Keratinocyte (primary cell): ENCODE results near the gene CMSS1. TPM values are rescaled to one million over a fixed set of nuclear protein-coding genes. Genes with fewer than 3 reads are reported as not detected.

ENCODE experiments used
- DNase-seq: peaks from one replicate; pipeline ENCODE4 v3.0.0-alpha.2; 2011; ENCODE audit warnings: low read depth, missing footprints, low spot score
- FAIRE-seq: peaks from 2 replicates; lab custom pipeline; 2011; peaks lifted over from hg19 to GRCh38; lab: Jason Lieb, UNC
- H2AFZ ChIP-seq: 2 replicates; pipeline ENCODE4 v1.6.0; 2012; ENCODE audit warnings: low read length, control low read depth, inconsistent platforms; ENCODE audit not compliant: control insufficient read depth
- H3K27ac ChIP-seq: 2 replicates; pipeline ENCODE4 v1.5.1; 2011; ENCODE audit warnings: low read length; ENCODE audit not compliant: control insufficient read depth, insufficient read depth
- H3K27me3 ChIP-seq: 3 replicates; pipeline ENCODE4 v1.6.0; 2011; ENCODE audit warnings: low read length; ENCODE audit not compliant: control insufficient read depth, insufficient read depth; ENCODE audit errors: extremely low read depth
- H3K36me3 ChIP-seq, 2 experiments: 2 replicates in 1 of 2; 3 replicates in 1 of 2; pipeline ENCODE4 v1.5.1; 2011; ENCODE audit warnings: low read length in 2 of 2, mild to moderate bottlenecking in 1 of 2; ENCODE audit not compliant: control insufficient read depth in 2 of 2, insufficient read depth in 2 of 2; ENCODE audit errors: extremely low read depth in 1 of 2
- H3K4me1 ChIP-seq: 3 replicates; pipeline ENCODE4 v1.5.1; 2011; ENCODE audit warnings: low read length; ENCODE audit not compliant: control insufficient read depth, insufficient read depth; ENCODE audit errors: extremely low read depth
- H3K4me2 ChIP-seq: 3 replicates; pipeline ENCODE4 v1.6.0; 2011; ENCODE audit warnings: low read depth, low read length; ENCODE audit not compliant: control insufficient read depth, insufficient read depth; ENCODE audit errors: extremely low read depth
- H3K4me3 ChIP-seq, 3 experiments: fragments of 200-600 bp in 1 of 3; sonication (generic) in 1 of 3; 2 replicates in 2 of 3; 3 replicates in 1 of 3; pipeline ENCODE4 v1.5.1; 2011 to 2016; ENCODE audit warnings: low read length in 3 of 3, mild to moderate bottlenecking in 3 of 3, control low read depth in 2 of 3, inconsistent platforms in 1 of 3, low read depth in 1 of 3, mixed read lengths in 1 of 3, mixed run types in 1 of 3, moderate library complexity in 1 of 3; ENCODE audit not compliant: control insufficient read depth in 2 of 3, insufficient read depth in 2 of 3; ENCODE audit errors: extremely low read depth in 1 of 3
- H3K79me2 ChIP-seq: 2 replicates; pipeline ENCODE4 v1.6.0; 2012; ENCODE audit warnings: low read length; ENCODE audit not compliant: control insufficient read depth, insufficient read depth
- H3K9ac ChIP-seq: 3 replicates; pipeline ENCODE4 v1.6.0; 2011; ENCODE audit warnings: low read length; ENCODE audit not compliant: control insufficient read depth, insufficient read depth; ENCODE audit errors: extremely low read depth
- H3K9me1 ChIP-seq: 3 replicates; pipeline ENCODE4 v1.6.0; 2011; ENCODE audit warnings: low read length; ENCODE audit not compliant: control insufficient read depth, insufficient read depth; ENCODE audit errors: extremely low read depth
- H3K9me3 ChIP-seq: 2 replicates; pipeline ENCODE4 v1.5.1; 2012; ENCODE audit warnings: low read depth, low read length; ENCODE audit not compliant: control insufficient read depth
- H4K20me1 ChIP-seq: 3 replicates; pipeline ENCODE4 v1.6.0; 2011; ENCODE audit warnings: low read length; ENCODE audit not compliant: control insufficient read depth, insufficient read depth; ENCODE audit errors: extremely low read depth
- EZH2 ChIP-seq: IDR thresholded peaks from one replicate; pipeline ENCODE4 v1.6.1; 2012; ENCODE audit warnings: inconsistent platforms, mild to moderate bottlenecking, low read length, moderate library complexity
- dilution Hi-C: fragments of 300-500 bp; cut with MboI; formaldehyde crosslinking; loops from one replicate; pipeline ENCODE4 v1.7.0; 2020; ENCODE audit warnings: low sequenced_read_pairs; ENCODE audit not compliant: extremely low pct_ligation_motif_present
- polyA plus RNA-seq, 5 experiments: library from polyadenylated mRNA; depleted of rRNA in 3 of 5; stranded (reverse) in 3 of 5; stranded (forward) in 1 of 5; unstranded in 1 of 5; fragments of >200 nt; gene quantifications; 1 replicate in 1 of 5; 2 replicates in 3 of 5; 3 replicates in 1 of 5; pipeline versions ENCODE4 v1.2.1 to v1.2.3, GENCODE V29; 2011 to 2012; ENCODE audit warnings: missing spikeins in 2 of 5, low read depth in 1 of 5, low replicate concordance in 1 of 5
- TF ChIP-seq, protein P1 (sequence below), 3 experiments: IDR thresholded peaks in 1 of 3; conservative IDR thresholded peaks in 1 of 3; optimal IDR thresholded peaks in 1 of 3; 2 replicates in 2 of 3; 3 replicates in 1 of 3; pipeline versions ENCODE3 to v1.5.1; 2011; ENCODE audit warnings: low read length in 3 of 3, mild to moderate bottlenecking in 3 of 3, moderate library complexity in 2 of 3, control low read depth in 1 of 3, inconsistent platforms in 1 of 3; ENCODE audit not compliant: insufficient read depth in 2 of 3; ENCODE audit errors: extremely low read depth in 1 of 3

CMSS1 gene
- polyA plus RNA-seq, 1 donor (not counting 4 experiments of a cell fraction or from before 2014, with no cell fraction given): 37.2 TPM

DNA sequence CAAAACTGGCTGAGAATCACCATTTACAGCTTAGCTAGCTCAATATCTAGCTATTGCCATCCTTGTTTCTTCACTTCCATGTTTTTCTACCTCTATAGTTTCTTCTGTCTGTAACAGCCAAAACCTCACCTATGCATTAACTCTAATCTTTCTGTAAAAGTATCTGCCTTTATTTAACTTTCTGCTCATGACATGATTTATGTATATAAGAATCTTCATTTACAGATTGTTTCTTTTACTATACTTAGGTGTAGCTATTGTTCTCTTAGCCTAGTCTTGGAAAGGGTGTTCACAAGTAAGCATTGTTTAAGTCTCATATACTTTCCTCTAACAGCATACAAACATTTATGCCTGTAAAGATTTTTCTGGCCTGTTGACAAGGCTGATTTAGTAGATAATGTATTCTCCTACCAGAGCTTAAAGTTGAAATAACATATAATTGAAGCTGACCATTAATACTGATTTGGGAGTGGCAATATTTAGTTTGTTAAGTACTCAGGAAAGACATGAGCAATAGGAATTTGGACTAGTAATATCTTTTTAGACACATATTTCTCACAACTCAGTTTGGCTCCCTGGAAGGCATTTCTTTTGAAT, 287.3 kb downstream of the CMSS1 start:
- Histone ChIP-seq H3K9ac (no peak overlapping the region), H2AFZ (no peak overlapping the region), H3K27me3 (no peaks in the 10 kb centered on the region), H3K36me3 (no peaks in the 10 kb centered on the region), H3K4me2 (no peak overlapping the region), H3K4me3 (no peak overlapping the region), H3K9me1 (no peaks in the 10 kb centered on the region), H3K4me1 (peaks cover 29% of the 10 kb centered on the region), H3K79me2 (no peaks in the 10 kb centered on the region), H3K9me3 (no peaks in the 10 kb centered on the region), H4K20me1 (no peaks in the 10 kb centered on the region), H3K27ac (peak overlapping the region; percentile 54)
- TF ChIP-seq EZH2: no peak
- TF ChIP-seq, protein P1, sequence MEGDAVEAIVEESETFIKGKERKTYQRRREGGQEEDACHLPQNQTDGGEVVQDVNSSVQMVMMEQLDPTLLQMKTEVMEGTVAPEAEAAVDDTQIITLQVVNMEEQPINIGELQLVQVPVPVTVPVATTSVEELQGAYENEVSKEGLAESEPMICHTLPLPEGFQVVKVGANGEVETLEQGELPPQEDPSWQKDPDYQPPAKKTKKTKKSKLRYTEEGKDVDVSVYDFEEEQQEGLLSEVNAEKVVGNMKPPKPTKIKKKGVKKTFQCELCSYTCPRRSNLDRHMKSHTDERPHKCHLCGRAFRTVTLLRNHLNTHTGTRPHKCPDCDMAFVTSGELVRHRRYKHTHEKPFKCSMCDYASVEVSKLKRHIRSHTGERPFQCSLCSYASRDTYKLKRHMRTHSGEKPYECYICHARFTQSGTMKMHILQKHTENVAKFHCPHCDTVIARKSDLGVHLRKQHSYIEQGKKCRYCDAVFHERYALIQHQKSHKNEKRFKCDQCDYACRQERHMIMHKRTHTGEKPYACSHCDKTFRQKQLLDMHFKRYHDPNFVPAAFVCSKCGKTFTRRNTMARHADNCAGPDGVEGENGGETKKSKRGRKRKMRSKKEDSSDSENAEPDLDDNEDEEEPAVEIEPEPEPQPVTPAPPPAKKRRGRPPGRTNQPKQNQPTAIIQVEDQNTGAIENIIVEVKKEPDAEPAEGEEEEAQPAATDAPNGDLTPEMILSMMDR (optimal IDR thresholded peaks at IDR 0.05 in 1 of 3, IDR thresholded peaks at IDR 0.05 in 1 of 3, conservative IDR thresholded peaks at IDR 0.05 in 1 of 3; ENCODE audit: extremely low read depth in 1 of 3, insufficient read depth in 2 of 3, low read length in 3 of 3): no peak
- FAIRE-seq: no peak
- no peak for DNase-seq
- dilution Hi-C loops: no loop called here

DNA sequence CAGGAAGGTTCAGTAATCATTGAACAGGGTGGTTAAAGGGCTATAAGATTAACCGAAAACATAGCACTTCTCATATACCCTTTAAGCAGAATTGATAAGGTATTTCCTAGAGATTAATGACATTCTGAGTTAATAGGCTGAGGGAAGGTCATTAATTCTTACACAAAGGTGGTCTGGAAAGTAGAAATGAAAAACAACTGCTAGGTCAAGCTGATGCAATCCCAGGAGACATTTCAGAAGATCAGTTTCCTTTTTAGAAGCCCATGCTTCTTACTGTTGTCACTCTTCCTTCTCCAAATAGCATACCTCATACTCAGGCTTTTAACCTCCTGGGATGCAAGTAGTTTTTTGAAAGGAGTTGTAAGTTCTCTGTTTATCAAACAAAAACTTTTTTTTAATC, 287.8 kb downstream of the CMSS1 start:
- Histone ChIP-seq H3K27ac (peak overlapping the region; percentile 54), H3K36me3 (no peaks in the 10 kb centered on the region), H3K79me2 (no peaks in the 10 kb centered on the region), H2AFZ (no peak overlapping the region), H3K9me3 (no peaks in the 10 kb centered on the region), H3K4me3 (no peak overlapping the region), H3K9ac (no peak overlapping the region), H3K9me1 (no peaks in the 10 kb centered on the region), H3K27me3 (no peaks in the 10 kb centered on the region), H4K20me1 (no peaks in the 10 kb centered on the region), H3K4me2 (peak overlapping the region; percentile 63), H3K4me1 (peaks cover 29% of the 10 kb centered on the region)
- dilution Hi-C loops: no loop called here
- TF ChIP-seq, protein P1 (optimal IDR thresholded peaks at IDR 0.05 in 1 of 3, IDR thresholded peaks at IDR 0.05 in 1 of 3, conservative IDR thresholded peaks at IDR 0.05 in 1 of 3; ENCODE audit: extremely low read depth in 1 of 3, insufficient read depth in 2 of 3, low read length in 3 of 3): no peak
- no peak for TF ChIP-seq EZH2
- FAIRE-seq: no peak
- DNase-seq: no peak
